T-helper 2 cell treated with Interferon-gamma antibody and Interleukin-4, amounts not matched to agents 100 ng/mL and 5 ng/mL, for 36 hours (primary cell): ENCODE measurements around the gene POTEC. TPM values are rescaled to one million over a fixed set of nuclear protein-coding genes. Genes with fewer than 3 reads are reported as not detected.

ENCODE experiments used
- total RNA-seq: library from RNA; stranded (reverse); gene quantifications from 2 replicates; pipeline ENCODE4 v1.2.3, GENCODE V29; 2022

The POTEC gene
- total RNA-seq, 1 donor from 2014 or later = not detected

Other genes starting within 250 kb of the POTEC start
- not detected in 2 replicates for gene ANKRD30B, start 204.6 kb upstream of the POTEC start, total RNA-seq